NOMO-1 (cell line): ENCODE data around the gene SLC12A7.
"Not testable (repeated sequence)": the region's sequence is repeated elsewhere in the genome, so short reads cannot be mapped to it uniquely, and the experiment has no call there.

Source experiments
- DNase-seq, 2 experiments: peaks; one replicate each; lab custom pipeline; 2025; ENCODE audit not compliant: unreplicated experiment in 2 of 2; lab: John Stamatoyannopoulos, UW

Gene SLC12A7

DNA sequence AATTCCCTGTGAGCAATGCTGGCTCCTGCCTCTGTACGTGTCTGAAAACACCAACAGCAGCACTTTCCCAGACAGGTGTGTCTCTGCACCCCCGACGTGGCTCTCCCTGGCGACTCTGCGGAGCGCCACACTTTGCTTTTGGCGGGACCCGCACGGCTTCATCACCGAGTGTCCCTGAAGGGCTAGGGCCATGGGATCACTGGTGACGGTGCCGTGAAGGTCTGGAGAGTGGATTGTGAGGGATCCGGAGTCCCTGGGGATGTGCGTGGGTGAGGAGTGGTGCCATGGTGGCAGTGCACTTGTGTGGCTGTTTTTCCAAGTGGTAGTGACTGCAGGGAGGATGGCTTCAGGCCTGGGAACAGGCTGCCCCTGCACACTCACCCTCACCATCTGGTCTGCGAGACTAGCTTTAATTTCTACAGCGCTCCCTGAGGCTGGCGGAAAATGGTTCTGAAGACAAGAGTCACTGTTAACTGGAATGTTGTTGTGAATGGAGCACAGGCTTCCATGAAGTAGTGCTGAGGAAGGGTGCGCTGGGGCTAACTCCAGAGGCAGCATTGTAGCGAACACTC, 100.0 kb downstream of the SLC12A7 start:
- no peak for DNase-seq

DNA sequence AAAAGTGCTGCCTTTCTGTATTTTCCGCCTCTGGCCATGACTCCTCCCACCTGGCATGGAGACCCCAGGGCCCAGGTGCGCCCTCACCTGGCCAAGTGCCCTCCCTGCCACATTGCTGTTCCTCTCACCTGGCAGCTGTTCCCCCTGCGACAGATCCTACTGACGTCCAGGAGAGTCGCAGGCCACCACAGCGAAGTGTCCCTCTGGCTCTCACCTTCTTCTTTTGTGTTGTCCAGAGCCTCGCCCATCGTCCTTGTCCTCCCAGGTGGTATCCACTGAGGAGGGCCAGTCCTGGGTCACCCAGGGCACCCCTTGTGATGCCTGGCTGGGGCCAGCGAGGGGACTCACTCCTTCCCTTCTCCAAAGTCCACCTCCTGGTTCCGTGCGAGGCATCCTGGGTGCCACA, 100.6 kb downstream of the SLC12A7 start:
- DNase-seq = peak in 1 of 2 experiments; percentile 47

- no peak for DNase-seq
Observed at GRCh38 chr5:1010641-1011046, 101.2 kb downstream of the SLC12A7 start.

DNA sequence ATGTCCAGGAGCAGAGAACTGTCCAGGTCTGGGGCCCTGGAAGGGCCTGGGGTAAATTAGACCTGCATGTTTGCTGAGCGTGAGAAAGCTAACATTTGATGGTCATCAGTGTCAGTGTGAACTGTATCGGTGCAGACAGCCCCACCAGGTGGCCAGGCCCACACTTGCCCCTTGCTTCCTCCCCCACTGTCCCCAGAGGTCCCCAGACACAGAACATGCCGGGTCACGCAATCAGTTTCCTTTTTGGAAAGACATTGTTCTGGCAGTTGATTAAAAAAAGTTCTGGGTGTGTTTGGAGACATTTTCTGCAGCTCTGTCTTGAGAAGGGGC, 101.7 kb downstream of the SLC12A7 start:
- peak; percentile 39 to 51 for DNase-seq

DNA sequence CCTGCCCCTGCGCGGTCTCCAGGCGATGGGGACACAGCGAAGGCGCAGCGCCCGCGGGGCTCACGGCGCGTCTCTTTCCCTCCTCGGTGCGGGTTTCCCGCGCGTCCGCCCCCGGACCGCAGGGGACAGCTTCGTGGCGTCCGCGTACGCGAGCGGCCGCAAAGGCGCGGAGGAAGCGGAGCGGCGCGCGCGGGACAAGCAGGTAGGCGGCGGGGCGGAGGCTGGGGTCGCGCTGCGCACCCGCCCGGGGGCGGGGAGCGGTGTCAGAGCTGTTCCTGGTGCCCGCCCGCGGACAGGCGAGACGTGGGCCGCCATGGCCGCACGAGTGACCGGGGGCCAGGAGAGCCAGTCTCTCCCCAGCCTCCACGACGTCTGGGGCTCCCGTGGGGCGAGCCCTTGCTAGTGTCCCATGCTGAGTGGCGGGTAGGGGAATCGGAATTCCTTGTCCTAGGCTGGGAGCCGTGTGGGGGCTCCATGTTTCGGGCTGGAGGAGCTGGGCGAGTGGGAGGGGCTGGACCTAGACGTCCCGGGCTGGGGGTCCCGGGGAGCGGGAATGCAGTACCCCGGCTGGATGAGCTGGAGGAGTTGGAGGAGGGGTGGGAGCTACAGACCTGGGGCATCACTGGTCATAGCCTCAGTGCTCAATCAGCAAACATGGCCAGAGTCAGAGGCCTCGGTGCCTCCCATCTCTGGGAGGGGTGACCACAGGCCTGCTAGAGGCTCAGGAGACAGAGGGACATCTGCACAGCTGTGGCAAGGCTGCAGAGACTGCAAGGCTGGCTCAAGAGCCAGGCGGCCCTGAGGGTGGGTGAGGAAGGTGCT, 102.3 kb downstream of the SLC12A7 start:
- no peak for DNase-seq

DNA sequence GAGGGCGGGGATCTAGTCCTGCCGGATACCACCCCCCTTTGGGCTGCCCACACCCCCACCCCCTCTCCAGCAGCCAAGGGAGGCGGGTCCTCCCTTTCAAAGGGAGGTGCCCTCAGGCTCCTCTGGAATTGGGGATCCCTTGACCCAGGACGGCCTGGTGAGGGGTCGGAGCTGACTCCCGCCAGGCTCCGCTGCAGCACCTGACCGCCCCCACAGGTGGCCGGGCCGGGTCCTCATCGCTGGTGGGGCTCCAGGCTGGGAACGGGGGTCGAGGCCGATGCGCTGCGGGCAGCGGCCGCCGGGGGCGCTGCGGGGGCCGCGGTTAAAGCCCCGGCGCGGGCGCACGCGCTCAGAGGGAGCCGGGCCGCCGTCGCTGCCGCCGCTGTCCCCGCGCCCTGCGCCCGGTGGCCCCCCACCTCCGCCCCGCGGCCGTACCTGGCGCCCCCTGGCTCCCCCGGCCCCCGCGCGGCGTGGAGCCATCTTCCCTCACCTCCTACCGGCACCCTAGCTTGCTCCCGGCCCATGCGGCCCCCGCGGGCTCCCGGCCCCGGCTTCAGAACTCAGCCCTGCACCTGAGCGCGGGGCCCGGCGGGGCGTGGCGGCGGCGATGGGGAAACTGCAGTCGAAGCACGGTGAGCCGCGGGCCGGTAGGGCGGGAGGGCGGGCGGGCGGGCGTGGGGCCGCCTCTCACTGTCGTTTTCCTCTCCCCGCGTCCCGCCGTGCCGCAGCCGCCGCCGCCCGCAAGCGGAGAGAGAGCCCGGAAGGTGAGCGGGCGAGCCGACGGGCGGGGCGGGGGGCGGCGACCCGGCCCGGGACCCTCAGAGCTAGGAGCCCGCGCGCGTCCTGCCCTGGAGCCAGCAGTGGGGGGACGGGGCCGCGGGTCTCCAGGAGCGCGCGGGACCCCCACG, 103.2 kb downstream of the SLC12A7 start, which contains the start of gene NKD2:
NKD2 (plus strand) TSS at position 352 of the 908 bp plus-strand sequence; CDS start at position 608, 256 bp downstream.
- peak; percentile 59 to 70 for DNase-seq

DNA sequence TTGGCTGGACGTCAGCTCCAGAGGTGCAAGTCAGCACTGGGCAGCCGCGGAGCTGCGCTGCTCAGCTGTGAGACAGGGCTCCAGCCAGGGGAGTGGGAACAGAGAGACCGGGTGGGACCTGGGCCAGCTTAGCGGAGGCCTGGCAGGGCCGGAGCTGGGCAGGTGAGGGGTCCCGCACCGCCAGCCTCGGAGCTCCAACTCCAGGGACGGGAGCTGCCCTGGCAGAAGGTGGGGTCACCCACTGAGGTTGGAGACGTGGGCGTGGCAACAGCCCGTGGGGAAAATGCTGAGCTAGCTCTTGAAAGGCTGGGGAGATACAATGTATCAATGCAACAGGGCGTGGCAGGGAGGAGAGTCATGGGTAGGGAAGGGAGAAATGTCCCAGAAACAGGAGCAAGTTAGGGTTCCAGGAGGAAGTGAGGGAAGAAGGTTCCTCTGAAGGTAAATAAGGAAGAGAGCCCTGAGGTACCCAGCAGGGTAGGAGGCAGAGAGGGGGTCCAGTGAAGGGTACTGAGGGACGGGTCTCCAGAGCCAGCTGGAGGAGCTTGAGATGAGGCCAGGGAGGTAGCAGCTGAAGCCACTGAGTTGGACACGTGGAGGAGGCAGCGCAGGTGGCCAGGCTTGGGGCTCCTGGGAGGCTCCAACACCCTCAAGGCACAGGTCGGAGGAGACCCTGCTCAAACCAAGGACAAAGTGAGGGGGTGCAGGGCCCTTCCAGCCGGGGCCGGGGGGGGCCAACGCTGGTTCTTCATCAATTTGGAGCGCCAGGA, 104.0 kb downstream of the SLC12A7 start:
- no peak for DNase-seq

- no peak for DNase-seq
Observed at GRCh38 chr5:1007221-1007680, 104.6 kb downstream of the SLC12A7 start.

DNA sequence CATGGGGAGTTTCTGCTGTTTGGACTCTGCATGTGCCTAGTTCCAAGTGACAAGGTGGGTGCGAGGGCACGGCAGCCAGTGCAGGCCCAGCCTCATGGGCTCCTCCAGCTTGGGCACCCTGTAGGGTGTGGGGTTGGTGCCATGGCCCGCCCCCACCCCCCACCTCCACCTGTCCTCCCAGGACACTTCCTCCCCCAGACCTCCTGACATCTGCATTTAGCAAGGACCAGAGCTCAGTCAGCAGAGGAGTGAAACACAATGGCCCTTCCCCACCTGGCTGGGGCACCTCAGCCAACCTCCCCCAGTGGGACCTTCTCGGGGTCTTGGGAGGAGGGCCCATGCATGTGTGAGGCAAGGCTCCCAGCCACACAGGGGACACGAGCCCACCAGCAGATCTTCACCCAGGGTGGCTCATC, 105.2 kb downstream of the SLC12A7 start:
- no peak for DNase-seq

- no peak for DNase-seq
Observed at GRCh38 chr5:1005904-1006655, 105.8 kb downstream of the SLC12A7 start.

- DNase-seq = no peak
Observed at GRCh38 chr5:1005249-1005851, 106.5 kb downstream of the SLC12A7 start.

DNA sequence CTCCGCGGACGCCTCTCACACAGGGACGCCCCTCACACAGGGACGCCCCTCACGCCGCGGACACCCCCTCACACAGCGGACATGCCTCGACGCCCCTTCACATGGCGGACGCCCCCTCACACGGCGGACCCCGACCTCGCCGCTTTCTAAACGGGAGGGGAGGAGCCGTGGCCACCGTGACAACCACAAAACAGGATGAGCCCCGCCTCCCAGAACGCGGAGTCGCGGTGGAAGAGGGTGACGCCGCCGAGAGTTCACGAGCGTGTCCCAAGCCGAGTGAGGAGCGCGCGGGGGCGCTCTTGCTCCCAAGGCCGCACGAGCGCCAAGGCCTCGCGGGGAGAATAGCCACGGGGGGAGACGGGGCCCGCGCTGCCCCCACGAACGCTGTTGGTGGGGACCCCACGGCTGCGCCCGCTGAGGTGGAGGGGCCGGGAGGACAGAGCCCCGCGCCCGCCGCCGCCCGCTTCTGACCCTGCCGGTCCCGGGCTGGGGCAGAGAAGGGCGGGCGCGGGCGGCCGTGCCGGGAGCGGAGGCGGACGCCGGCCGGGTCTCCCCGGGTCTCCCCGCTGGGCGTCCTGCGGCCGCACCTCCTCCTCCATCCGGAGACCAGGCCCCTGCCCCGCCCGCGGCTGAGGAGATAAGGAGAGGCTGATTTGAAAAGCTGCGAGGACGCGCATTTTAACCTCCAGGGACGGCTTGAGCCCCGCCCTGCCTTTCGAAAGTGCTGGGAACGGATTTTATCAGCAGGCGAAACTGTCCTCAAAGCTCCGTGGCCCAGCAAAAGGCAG, 107.2 kb downstream of the SLC12A7 start:
- DNase-seq = peak; percentile 46 to 73

DNA sequence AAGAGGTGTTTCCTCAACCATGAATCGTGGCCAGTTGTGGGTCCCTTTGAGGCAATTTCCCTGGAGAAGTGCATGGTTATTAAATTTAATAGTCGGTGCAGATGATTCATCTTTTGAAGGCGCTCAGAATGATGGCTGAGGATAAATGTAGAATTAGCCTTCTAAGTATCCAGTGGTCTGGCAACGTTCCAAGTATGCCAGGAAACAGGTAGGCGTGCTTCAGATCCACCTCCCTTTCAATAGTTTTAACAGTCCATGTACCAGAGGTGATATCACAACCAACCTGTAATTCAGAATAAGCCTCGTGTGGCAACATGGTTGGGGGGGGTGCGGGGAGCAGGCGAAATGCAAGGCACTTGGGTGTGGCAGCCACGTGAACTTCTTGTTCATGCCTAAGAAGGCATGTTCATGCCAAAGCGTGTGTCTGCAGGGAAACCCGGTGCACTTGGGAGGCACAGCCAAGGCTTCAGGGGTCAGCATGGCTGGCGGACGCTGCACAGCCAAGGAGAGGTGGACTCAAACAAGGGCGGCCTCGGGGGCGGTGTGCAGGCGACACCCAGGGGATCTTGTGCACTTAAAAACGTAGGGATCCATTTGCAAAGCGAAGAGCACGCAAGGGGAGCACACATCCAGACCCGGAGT, 108.4 kb downstream of the SLC12A7 start:
- DNase-seq = peak; percentile 31 to 39

DNA sequence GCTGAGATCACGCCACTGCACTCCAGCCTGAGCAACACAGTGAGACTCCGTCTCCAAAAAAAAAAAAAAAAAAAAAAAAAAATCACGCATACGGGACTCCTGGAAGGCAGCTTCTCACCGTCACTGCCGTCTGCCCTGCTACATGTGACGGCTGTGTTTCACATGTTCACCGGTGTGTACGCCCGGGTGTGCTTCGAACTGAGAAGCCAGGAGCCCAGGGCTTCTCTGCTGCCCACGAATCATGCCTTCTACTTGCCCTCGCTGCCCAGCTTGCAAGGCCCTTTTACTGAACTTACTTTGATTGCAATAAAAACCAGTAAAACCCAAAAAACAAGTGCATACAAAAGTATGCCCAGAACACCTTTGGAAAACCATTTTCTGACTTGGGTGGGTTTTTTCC, 109.0 kb downstream of the SLC12A7 start:
- no peak for DNase-seq

DNA sequence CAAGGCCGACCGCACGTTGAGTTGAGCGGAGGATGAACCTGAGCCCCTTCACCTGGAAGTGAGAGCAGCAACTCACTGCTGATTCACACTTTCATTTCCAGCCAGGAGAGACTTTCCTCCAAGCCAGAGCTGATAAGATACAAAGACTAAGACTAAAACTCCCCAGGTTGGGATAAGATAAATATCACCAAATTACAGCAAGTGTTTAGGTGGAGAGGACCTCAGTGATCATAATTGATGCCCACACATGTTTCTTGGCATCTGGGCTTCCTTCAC, 109.7 kb downstream of the SLC12A7 start:
- no peak for DNase-seq

DNA sequence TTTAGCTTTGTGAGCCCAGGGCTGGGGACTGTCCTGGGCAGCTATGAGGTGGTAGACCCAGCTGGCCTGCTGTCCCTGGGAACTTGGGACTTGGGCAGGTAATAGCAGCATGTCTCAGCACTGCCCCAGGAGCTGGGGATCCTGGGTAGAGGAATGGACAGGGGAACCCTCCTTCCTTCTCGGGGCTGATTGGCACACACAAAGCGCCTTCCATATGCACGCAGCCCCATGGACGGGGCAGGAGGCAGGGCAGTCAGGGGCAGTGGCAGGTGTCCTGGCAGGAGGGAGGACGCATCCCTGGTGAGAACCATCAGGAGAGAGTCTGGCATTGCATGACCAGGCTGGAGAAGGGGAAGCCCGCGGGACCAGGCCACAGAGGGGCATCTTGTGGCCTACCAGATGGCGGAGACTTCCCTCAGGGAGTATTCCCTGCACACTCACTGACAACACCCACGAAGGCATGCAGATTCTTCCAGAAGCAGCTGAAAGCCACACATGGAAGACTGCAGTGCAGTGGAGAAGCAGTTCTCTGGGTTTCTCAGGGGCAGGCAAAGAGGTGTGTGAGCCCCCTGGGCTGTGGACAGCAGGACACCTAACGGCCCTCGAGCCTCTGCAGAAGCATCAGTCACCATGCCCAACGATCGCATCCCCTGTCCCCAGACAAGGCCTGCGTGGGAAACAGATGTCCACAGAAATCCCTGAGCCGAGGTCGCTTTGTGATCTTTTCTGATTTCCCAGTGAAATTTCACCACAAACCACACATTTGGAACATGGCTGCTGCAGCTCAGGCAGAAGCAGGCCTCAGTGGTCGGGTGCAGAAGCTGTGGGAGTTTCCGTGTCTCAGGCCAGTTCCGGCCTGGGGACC, 110.2 kb downstream of the SLC12A7 start:
- no peak for DNase-seq

- not testable (repeated sequence) for DNase-seq
Observed at GRCh38 chr5:1000831-1001230, 111.0 kb downstream of the SLC12A7 start.
